ENCODE measurements around the gene ZNF438.

Gene ZNF438

GRCh38 chr10:30862486-30862885 lies 169.2 kb downstream of the ZNF438 start:
- Histone ChIP-seq H2BK15ac (ENCODE audit: low read depth, poor library complexity, severe bottlenecking) (no peak overlapping the region), H3K9ac (ENCODE audit: low read length) (peak overlapping the region; percentile 71), H2AFZ (ENCODE audit: low read depth, low read length) (no peak overlapping the region), H3K14ac (ENCODE audit: low read length in 2 of 2) (no peak overlapping the region), H3K79me1 (replicated peaks; ENCODE audit: low read length, poor library complexity, severe bottlenecking) (no peaks in the 10 kb centered on the region), H4K91ac (ENCODE audit: low read length) (no peak overlapping the region), H2AK5ac (ENCODE audit: low read length, severe bottlenecking) (no peak overlapping the region), H3K4ac (ENCODE audit: low read depth in 1 of 2, low read length in 2 of 2) (no peak overlapping the region), H3K27ac (ENCODE audit: low read length, poor library complexity, severe bottlenecking) (no peak overlapping the region), H3K27me3 (ENCODE audit: control insufficient read depth in 1 of 2, insufficient read depth in 1 of 2, low read length in 2 of 2) (no peaks in the 10 kb centered on the region), H3K4me1 (ENCODE audit: control insufficient read depth, insufficient read depth, low read depth, low read length) (no peaks in the 10 kb centered on the region), H3K9me3 (ENCODE audit: control insufficient read depth, low read length) (no peaks in the 10 kb centered on the region), H2BK12ac (ENCODE audit: low read length in 2 of 2) (peak overlapping the region in 1 of 2 experiments; percentile 77), H3K18ac (ENCODE audit: low read depth in 1 of 2, low read length in 2 of 2) (peak overlapping the region in 1 of 2 experiments; percentile 11), H3K4me3 (ENCODE audit: insufficient read depth in 1 of 2, low read depth in 1 of 2, low read length in 2 of 2) (no peak overlapping the region), H3K4me2 (ENCODE audit: low read length, poor library complexity, severe bottlenecking) (no peak overlapping the region), H2BK120ac (ENCODE audit: low read depth, low read length) (peak overlapping the region; percentile 21), H3K23ac (ENCODE audit: low read length in 2 of 2) (no peak overlapping the region), H2BK5ac (ENCODE audit: low read depth, low read length, poor library complexity, severe bottlenecking) (no peak overlapping the region), H4K8ac (ENCODE audit: low read length) (no peak overlapping the region), H3K36me3 (ENCODE audit: control insufficient read depth in 1 of 2, insufficient read depth in 2 of 2, low read depth in 1 of 2, low read length in 2 of 2) (no peaks in the 10 kb centered on the region)
- WGBS: no CpG with 5 or more reads among the region's 2 CpGs
- DNase-seq: peak; percentile 93

- Histone ChIP-seq H2AFZ (ENCODE audit: low read depth, low read length) (no peak overlapping the region), H4K91ac (ENCODE audit: low read length) (no peak overlapping the region), H3K23ac (ENCODE audit: low read length in 2 of 2) (no peak overlapping the region), H2AK5ac (ENCODE audit: low read length, severe bottlenecking) (no peak overlapping the region), H3K14ac (ENCODE audit: low read length in 2 of 2) (no peak overlapping the region), H2BK12ac (ENCODE audit: low read length in 2 of 2) (peak overlapping the region in 1 of 2 experiments; percentile 93), H4K8ac (ENCODE audit: low read length) (no peak overlapping the region), H2BK15ac (ENCODE audit: low read depth, poor library complexity, severe bottlenecking) (no peak overlapping the region), H3K9ac (ENCODE audit: low read length) (no peak overlapping the region), H3K27me3 (ENCODE audit: control insufficient read depth in 1 of 2, insufficient read depth in 1 of 2, low read length in 2 of 2) (no peaks in the 10 kb centered on the region), H3K79me1 (replicated peaks; ENCODE audit: low read length, poor library complexity, severe bottlenecking) (no peaks in the 10 kb centered on the region), H3K4ac (ENCODE audit: low read depth in 1 of 2, low read length in 2 of 2) (peak overlapping the region in 1 of 2 experiments; percentile 71), H3K4me3 (ENCODE audit: insufficient read depth in 1 of 2, low read depth in 1 of 2, low read length in 2 of 2) (no peak overlapping the region), H2BK120ac (ENCODE audit: low read depth, low read length) (peak overlapping the region; percentile 21), H3K4me2 (ENCODE audit: low read length, poor library complexity, severe bottlenecking) (no peak overlapping the region), H3K18ac (ENCODE audit: low read depth in 1 of 2, low read length in 2 of 2) (peak overlapping the region; percentile 11 to 83), H3K36me3 (ENCODE audit: control insufficient read depth in 1 of 2, insufficient read depth in 2 of 2, low read depth in 1 of 2, low read length in 2 of 2) (no peaks in the 10 kb centered on the region), H3K4me1 (ENCODE audit: control insufficient read depth, insufficient read depth, low read depth, low read length) (no peaks in the 10 kb centered on the region), H2BK5ac (ENCODE audit: low read depth, low read length, poor library complexity, severe bottlenecking) (no peak overlapping the region), H3K9me3 (ENCODE audit: control insufficient read depth, low read length) (no peaks in the 10 kb centered on the region), H3K27ac (ENCODE audit: low read length, poor library complexity, severe bottlenecking) (no peak overlapping the region)
- no peak for DNase-seq
- WGBS: 96% methylated on average over 3 of the region's 3 CpGs
Observed at GRCh38 chr10:30861976-30862375, 169.7 kb downstream of the ZNF438 start.

GRCh38 chr10:30861221-30861620 lies 170.4 kb downstream of the ZNF438 start:
- no peaks in the 10 kb centered on the region for H3K4me1 ChIP-seq (ENCODE audit: control insufficient read depth, insufficient read depth, low read depth, low read length)
- H3K4ac ChIP-seq (ENCODE audit: low read depth in 1 of 2, low read length in 2 of 2): no peak overlapping the region
- WGBS: 100% methylated on average over 1 of the region's 1 CpG
- no peak overlapping the region for H3K4me3 ChIP-seq (ENCODE audit: insufficient read depth in 1 of 2, low read depth in 1 of 2, low read length in 2 of 2)
- H2BK120ac ChIP-seq (ENCODE audit: low read depth, low read length): no peak overlapping the region
- no peak overlapping the region for H3K4me2 ChIP-seq (ENCODE audit: low read length, poor library complexity, severe bottlenecking)
- H2AFZ ChIP-seq (ENCODE audit: low read depth, low read length): no peak overlapping the region
- no peak overlapping the region for H2BK15ac ChIP-seq (ENCODE audit: low read depth, poor library complexity, severe bottlenecking)
- no peak overlapping the region for H3K14ac ChIP-seq (ENCODE audit: low read length in 2 of 2)
- no peaks in the 10 kb centered on the region for H3K79me1 ChIP-seq (replicated peaks; ENCODE audit: low read length, poor library complexity, severe bottlenecking)
- H3K9ac ChIP-seq (ENCODE audit: low read length): no peak overlapping the region
- DNase-seq: no peak
- H3K18ac ChIP-seq (ENCODE audit: low read depth in 1 of 2, low read length in 2 of 2): no peak overlapping the region
- H3K36me3 ChIP-seq (ENCODE audit: control insufficient read depth in 1 of 2, insufficient read depth in 2 of 2, low read depth in 1 of 2, low read length in 2 of 2): no peaks in the 10 kb centered on the region
- no peak overlapping the region for H2BK12ac ChIP-seq (ENCODE audit: low read length in 2 of 2)
- no peak overlapping the region for H3K27ac ChIP-seq (ENCODE audit: low read length, poor library complexity, severe bottlenecking)
- no peak overlapping the region for H4K8ac ChIP-seq (ENCODE audit: low read length)
- H4K91ac ChIP-seq (ENCODE audit: low read length): no peak overlapping the region
- H2AK5ac ChIP-seq (ENCODE audit: low read length, severe bottlenecking): no peak overlapping the region
- no peak overlapping the region for H3K23ac ChIP-seq (ENCODE audit: low read length in 2 of 2)
- no peaks in the 10 kb centered on the region for H3K27me3 ChIP-seq (ENCODE audit: control insufficient read depth in 1 of 2, insufficient read depth in 1 of 2, low read length in 2 of 2)
- H3K9me3 ChIP-seq (ENCODE audit: control insufficient read depth, low read length): no peaks in the 10 kb centered on the region
- no peak overlapping the region for H2BK5ac ChIP-seq (ENCODE audit: low read depth, low read length, poor library complexity, severe bottlenecking)

- no peak overlapping the region for H2BK15ac ChIP-seq (ENCODE audit: low read depth, poor library complexity, severe bottlenecking)
- H2BK120ac ChIP-seq (ENCODE audit: low read depth, low read length): no peak overlapping the region
- no peaks in the 10 kb centered on the region for H3K9me3 ChIP-seq (ENCODE audit: control insufficient read depth, low read length)
- no peak overlapping the region for H3K27ac ChIP-seq (ENCODE audit: low read length, poor library complexity, severe bottlenecking)
- no peaks in the 10 kb centered on the region for H3K36me3 ChIP-seq (ENCODE audit: control insufficient read depth in 1 of 2, insufficient read depth in 2 of 2, low read depth in 1 of 2, low read length in 2 of 2)
- H4K91ac ChIP-seq (ENCODE audit: low read length): no peak overlapping the region
- H2BK12ac ChIP-seq (ENCODE audit: low read length in 2 of 2): no peak overlapping the region
- WGBS: 51% methylated on average over 2 of the region's 2 CpGs
- H2AFZ ChIP-seq (ENCODE audit: low read depth, low read length): no peak overlapping the region
- H3K4me1 ChIP-seq (ENCODE audit: control insufficient read depth, insufficient read depth, low read depth, low read length): no peaks in the 10 kb centered on the region
- no peak overlapping the region for H4K8ac ChIP-seq (ENCODE audit: low read length)
- H2AK5ac ChIP-seq (ENCODE audit: low read length, severe bottlenecking): no peak overlapping the region
- H3K4me3 ChIP-seq (ENCODE audit: insufficient read depth in 1 of 2, low read depth in 1 of 2, low read length in 2 of 2): peak overlapping the region in 1 of 2 experiments; percentile 31
- H3K18ac ChIP-seq (ENCODE audit: low read depth in 1 of 2, low read length in 2 of 2): peak overlapping the region in 1 of 2 experiments; percentile 31
- H3K14ac ChIP-seq (ENCODE audit: low read length in 2 of 2): no peak overlapping the region
- H3K4me2 ChIP-seq (ENCODE audit: low read length, poor library complexity, severe bottlenecking): no peak overlapping the region
- H3K9ac ChIP-seq (ENCODE audit: low read length): peak overlapping the region; percentile 48
- no peaks in the 10 kb centered on the region for H3K27me3 ChIP-seq (ENCODE audit: control insufficient read depth in 1 of 2, insufficient read depth in 1 of 2, low read length in 2 of 2)
- no peaks in the 10 kb centered on the region for H3K79me1 ChIP-seq (replicated peaks; ENCODE audit: low read length, poor library complexity, severe bottlenecking)
- H3K4ac ChIP-seq (ENCODE audit: low read depth in 1 of 2, low read length in 2 of 2): peak overlapping the region in 1 of 2 experiments; percentile 3
- no peak overlapping the region for H2BK5ac ChIP-seq (ENCODE audit: low read depth, low read length, poor library complexity, severe bottlenecking)
- DNase-seq: no peak
- H3K23ac ChIP-seq (ENCODE audit: low read length in 2 of 2): no peak overlapping the region
Observed at GRCh38 chr10:30858499-30858898, 173.2 kb downstream of the ZNF438 start.

Data from mesenchymal stem cell (in vitro differentiated cells and primary cell).